CD4-positive, alpha-beta T cell treated with Interleukin-17A for 1 hour (primary cell): ENCODE data around the gene OVOL3.
"Not testable (repeated sequence)": the region's sequence is repeated elsewhere in the genome, so short reads cannot be mapped to it uniquely, and the experiment has no call there.

Source experiments
- DNase-seq: peaks from one replicate; pipeline ENCODE4 v3.0.0-alpha.2; 2020

The OVOL3 gene

DNA sequence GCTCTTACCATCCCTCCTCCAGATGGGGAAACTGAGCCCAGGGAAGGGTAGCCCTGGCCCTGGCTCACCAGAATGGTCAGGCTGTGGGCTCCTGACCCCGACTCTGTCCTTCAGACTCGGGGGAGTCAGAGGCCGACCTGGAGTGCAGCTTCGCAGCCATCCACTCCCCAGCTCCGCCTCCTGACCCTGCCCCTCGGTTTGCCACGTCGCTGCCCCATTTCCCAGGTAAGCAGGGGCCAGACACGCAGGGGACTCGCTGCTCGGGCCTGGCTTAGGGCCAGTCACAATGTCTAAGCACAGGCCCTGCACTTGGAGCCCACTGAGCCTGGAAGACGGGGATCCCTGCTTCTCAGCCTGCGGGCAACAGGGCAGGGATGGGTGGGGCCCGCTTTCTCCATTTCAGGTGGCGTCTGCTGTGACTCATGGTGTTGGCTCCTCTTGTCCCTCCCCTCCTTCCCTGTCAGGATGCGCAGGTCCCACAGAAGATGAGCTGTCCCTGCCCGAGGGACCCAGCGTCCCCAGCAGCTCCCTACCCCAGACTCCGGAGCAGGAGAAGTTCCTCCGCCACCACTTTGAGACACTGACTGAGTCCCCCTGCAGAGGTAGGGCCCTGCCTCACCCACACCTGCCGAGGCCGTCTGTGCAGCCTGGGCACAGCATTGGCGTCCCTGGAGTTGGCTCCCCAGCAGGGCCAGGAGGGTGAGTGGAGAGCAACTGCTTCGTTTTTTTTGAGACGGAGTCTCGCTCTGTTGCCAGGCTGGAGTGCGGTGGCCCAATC, 9.2 kb upstream of the OVOL3 start:
- DNase-seq, result no peak

DNA sequence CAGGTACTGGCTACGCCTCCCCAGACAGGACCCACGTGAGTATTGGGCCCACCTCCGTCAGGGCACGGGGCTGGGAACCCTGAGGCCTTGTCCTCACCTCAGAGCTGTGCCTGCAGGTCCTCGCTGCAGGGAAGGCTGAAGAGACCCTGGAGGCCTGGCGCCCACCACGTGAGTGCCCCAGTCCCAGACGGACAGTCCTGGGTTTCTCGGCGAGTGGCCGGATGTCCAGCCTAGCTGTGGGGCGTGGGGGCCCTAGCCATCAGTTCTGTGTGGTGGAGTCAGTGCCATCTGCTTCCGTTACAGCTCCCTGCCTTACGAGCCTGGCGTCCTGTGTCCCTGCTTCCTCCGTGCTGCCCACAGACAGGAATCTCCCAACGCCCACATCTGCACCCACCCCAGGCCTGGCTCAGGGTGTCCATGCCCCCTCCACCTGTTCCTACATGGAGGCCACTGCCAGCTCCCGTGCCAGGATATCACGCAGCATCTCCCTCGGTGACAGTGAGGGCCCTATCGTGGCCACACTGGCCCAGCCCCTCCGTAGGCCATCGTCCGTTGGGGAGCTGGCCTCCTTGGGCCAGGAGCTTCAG, 7.8 kb upstream of the OVOL3 start:
- no peak for DNase-seq

GRCh38 chr19:36103842-36104552, 6.9 kb upstream of the OVOL3 start:
- no peak for DNase-seq

DNA sequence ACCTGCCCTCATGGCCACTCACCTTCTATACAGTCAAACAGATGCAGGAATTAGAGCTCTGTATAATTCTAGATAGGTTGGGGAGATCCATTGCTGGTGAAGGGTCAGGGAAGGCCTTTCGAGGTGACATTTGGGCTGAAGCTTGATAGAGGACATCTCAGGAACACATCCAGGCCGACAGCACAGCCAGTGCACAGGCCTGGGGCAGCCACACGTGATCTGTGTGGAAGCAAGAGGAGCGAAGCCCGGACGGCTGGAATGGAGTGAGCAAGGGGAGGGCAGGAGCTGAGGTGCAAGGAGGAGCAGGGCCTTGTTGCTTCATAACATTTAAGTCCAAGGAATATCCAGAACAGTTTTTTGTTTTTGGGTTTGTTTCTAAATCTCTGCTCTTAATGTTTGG, 4.5 kb upstream of the OVOL3 start:
- no peak for DNase-seq

DNA sequence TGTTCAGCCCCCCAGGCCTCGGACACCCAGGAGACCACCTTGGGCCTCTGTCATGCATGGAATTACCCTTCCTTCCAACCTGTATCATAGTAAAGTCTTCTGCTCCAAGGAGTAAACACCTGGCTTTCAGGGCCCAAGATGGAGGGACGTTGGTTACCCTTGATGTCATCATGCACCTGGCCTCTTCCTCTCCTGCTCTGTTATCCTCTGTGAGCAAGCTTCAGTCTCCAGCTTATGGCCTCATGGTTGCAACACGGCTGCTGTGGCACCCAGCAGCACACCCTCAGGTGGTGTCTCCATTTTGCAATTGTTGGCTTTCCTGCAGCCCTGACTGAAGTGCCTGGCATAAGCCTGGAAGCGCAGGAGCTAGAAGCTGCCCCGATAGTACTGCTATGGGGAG, 4.0 kb upstream of the OVOL3 start:
- no peak for DNase-seq

DNA sequence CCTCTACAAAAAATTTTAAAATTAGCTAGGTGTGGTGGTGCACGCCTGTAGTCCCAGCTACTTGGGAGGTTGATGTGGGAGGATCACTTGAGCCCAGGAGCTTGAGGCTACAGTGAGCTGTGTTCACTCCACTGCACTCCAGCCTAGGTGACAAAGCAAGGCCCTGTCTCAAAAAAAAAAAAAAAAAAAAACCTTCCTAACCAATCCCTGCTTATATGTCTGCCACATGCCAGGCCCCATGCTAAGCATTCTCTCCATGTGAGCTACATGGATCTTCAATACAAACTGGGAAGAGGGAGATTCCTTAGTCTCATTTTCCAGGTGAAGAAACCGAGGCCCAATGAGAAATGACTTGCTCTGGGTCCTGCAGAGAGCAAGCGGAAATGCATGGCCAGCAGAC, 2.3 kb upstream of the OVOL3 start:
- no peak for DNase-seq

DNA sequence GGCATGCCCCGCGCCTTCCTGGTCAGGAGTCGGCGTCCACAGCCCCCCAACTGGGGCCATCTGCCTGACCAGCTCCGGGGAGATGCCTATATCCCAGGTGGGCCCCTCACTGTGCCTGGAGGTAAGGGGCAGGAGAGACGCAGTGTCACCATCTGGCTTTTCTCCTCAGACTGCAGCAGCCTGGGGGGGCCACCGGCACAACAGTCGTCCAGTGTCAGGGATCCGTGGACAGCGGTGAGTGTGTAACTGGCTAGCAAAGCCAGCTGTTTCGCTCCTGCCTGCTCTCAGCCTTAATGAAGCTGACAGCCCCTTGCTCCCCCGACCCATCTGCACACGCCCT, 227 bp downstream of the OVOL3 start:
- no peak for DNase-seq

GRCh38 chr19:36112678-36113077, 1.7 kb downstream of the OVOL3 start:
- DNase-seq, result no peak

DNA sequence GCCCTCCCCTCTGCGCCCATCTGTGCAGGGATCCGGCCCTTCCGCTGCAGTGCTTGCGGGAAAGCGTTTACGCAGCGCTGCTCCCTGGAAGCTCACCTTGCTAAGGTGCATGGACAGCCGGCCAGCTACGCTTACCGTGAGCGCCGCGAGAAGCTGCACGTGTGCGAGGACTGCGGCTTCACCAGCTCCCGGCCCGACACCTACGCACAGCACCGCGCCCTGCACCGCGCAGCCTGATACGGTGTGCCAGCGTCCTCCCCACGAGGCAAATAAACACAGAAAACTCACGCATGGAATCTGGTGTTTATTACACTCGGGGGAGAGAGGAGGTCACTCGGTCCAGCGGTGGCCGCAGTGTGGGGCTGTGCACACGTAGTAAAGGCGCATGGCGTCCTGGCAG, 2.5 kb downstream of the OVOL3 start:
- no peak for DNase-seq

- no peak for DNase-seq
Observed at GRCh38 chr19:36113894-36114720, 3.2 kb downstream of the OVOL3 start.

DNA sequence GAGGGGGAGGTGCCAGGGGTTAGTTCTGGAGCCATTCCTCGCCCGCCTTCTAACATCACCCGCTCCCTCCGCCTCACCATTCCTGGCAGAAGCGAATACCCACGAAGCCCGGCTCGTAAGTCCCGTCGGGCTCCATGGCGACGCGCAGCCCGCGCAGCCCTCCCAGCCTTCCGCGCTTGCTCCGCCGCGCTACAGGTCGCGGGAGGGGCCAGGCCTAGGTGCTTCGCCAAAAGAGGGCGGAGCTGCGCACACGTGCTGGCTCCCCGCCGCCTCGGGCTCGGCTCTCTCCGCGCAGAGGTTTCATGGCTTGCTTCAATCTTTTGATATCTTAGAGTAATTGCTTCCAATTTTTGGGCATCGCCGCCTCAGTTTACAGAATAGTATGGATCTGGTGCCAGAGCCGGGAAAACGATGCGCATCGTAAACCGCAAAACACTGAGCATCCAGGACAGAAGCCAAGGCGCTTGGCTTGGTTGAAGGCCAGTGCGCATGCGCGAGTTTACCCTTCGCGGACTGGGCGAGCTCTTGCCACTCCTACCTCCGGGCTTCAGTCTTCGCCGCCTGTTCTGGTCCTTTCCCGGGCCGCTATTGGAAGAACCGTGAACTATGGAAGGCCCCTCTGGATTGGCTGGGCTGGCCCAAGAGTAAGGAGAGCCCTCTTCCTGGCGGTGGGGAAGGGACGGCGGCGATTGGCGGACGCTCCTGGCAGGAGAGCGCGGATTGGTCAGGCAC, 3.9 kb downstream of the OVOL3 start, which contains the start of gene POLR2I:
Gene POLR2I (minus strand): TSS at position 155 of the 732 bp plus-strand sequence. CDS start 19 bp downstream, at position 136.
- DNase-seq, result peak; percentile 100

- DNase-seq, result no peak
Observed at GRCh38 chr19:36115453-36116343, 4.8 kb downstream of the OVOL3 start, which contains the start of gene TBCB. Gene TBCB, plus strand, starts transcription at chr19:36115468. Its CDS starts 93 bp downstream, at chr19:36115561.

GRCh38 chr19:36116344-36116637, 5.3 kb downstream of the OVOL3 start:
- DNase-seq, result no peak

DNA sequence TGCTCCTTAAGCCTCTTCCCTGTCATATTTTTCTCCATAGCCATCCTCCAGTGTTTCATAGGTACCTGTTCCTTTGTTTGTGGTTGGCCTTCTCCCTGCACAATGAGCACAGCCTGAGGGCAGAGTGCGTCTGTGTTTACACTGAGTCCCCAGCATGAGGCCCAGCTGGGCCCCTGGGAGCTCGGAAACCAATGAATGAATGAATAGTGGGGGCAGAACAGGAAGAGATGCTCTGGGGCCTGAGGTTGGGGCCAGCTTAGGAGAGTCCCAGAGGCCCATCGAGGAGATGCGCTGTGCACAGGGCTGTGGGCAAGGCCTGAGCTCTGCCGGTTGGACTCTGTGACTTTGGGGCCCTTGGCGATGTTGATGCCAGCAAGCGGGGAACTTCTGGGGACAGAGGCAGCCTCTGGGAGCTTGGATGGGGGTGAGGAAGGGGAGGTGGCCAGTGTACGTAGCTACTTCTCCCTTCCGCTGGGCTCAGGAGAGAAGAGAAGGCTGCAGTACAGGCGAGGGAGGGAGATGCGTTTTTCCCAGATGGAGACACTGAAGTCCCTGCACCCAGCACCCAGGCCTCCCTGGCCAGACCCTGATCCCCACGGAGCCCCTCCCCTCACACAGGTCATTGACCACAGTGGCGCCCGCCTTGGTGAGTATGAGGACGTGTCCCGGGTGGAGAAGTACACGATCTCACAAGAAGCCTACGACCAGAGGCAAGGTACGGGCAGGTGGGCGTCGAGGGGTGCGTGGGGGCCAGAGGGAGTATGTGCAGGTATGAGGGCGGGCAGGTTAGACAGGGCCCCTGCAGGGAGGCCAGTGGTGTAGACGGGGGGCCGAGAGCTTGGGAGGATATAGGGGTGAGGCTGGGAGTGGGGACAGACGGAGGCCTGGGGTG, 9.4 kb downstream of the OVOL3 start:
- DNase-seq, result no peak

DNA sequence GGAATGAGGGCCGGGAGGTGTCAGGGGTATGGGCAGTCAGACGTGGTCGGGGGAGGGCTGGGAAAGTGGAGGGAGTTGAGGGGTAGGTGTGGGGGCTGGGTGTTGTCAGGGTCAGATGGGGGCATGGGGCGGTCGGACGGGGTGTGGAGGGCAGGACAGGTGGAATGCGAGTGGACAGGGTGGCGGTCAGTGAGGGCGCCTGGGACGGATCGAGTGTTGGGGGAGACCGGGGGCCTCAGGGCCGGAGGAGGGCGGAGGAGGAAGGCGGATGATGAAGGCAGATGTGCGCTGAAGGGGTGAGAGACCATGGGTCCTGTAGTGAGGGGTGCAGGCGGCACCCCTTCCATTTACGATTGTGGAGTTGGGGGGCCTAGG, 10.0 kb downstream of the OVOL3 start:
- DNase-seq, result no peak

GRCh38 chr19:36121486-36122124, 10.7 kb downstream of the OVOL3 start:
- DNase-seq, result no peak

DNA sequence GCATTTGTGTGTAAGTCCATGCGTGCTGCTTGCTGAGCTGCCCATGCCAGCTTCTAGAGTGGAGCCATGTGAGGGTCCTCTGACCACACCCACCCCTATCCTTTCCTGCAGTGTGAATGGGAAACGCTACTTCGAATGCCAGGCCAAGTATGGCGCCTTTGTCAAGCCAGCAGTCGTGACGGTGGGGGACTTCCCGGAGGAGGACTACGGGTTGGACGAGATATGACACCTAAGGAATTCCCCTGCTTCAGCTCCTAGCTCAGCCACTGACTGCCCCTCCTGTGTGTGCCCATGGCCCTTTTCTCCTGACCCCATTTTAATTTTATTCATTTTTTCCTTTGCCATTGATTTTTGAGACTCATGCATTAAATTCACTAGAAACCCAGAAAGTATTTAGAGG, 14.6 kb downstream of the OVOL3 start:
- no peak for DNase-seq

- DNase-seq, result peak; percentile 11
Observed at GRCh38 chr19:36128392-36128736, 17.4 kb downstream of the OVOL3 start.

DNA sequence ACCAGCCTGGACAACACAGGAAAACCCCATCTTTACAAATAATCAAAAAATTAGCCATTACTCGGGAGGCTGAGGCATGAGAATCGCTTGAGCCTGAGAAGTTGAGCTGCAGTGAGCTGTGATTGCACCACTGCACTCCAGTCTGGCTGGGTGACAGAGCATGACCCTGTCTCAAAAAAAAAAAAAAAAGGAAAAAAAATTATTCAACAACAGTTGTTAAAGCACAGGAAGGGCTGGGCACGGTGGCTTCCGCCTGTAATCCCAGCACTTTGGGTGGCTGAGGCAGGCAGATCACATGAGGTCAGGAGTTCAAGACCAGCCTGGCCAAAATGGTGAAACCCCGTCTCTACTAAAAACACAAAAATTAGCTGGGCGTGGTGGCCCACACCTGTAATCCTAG, 20.3 kb downstream of the OVOL3 start:
- peak; percentile 39 for DNase-seq

GRCh38 chr19:36134867-36135266, 23.9 kb downstream of the OVOL3 start:
- DNase-seq, result not testable (repeated sequence)
